NCI-H1417 (cell line): Measurements from ENCODE around the gene MPZL3.
"Not testable (repeated sequence)": the region's sequence is repeated elsewhere in the genome, so short reads cannot be mapped to it uniquely, and the experiment has no call there.

Source experiments
- DNase-seq, 3 experiments: peaks; one replicate each; lab custom pipeline; 2025; lab: John Stamatoyannopoulos, UW

MPZL3 gene

DNA sequence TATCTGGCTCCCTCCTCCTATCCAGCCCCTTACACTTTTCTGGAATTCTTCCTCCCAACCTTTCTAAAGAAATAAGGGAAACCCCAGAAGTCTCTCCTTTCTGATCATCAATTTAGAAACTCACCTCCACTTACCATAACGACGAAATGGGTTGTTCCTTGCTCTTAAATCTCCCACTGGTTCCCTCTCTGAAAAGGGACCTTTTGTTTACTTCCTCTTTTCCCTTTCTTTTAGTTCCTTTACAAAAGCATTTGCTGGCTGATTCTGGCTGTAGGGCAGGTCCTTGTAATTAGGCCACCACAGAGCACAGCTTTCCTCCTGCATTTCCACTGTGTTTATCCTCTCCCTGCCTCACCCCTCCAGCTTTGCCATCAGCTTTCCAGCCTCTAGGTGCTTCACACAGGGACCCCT lies 39.4 kb downstream of the MPZL3 start:
- DNase-seq, result peak in 1 of 3 experiments; percentile 40

- DNase-seq, result no peak
Measured at GRCh38 chr11:118212131-118212725, 39.9 kb downstream of the MPZL3 start.

DNA sequence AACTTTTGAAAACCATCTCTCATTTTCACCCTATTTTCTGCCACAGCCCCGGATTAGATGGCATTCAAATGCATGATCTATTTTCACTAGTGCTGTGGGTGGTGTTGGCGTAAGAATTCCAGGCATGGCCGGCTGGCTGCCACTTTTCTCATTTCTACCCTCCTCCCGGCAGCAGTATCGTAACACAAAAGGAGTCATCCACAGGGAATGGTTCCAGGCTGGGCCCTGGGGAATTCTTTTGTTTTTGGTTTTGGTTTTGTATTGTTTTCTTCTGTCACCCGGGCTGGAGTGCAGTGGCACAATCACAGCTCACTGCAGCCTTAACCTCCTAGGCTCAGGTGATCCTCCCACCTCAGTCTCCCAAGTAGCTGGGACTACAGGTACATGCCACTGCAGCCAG lies 41.2 kb downstream of the MPZL3 start:
- DNase-seq, result peak in 1 of 3 experiments; percentile 16

- DNase-seq, result no peak
Measured at GRCh38 chr11:118210323-118210722, 41.8 kb downstream of the MPZL3 start.

GRCh38 chr11:118209033-118209432 lies 43.1 kb downstream of the MPZL3 start:
- no peak for DNase-seq

- no peak for DNase-seq
Measured at GRCh38 chr11:118207079-118207478, 45.1 kb downstream of the MPZL3 start.

DNA sequence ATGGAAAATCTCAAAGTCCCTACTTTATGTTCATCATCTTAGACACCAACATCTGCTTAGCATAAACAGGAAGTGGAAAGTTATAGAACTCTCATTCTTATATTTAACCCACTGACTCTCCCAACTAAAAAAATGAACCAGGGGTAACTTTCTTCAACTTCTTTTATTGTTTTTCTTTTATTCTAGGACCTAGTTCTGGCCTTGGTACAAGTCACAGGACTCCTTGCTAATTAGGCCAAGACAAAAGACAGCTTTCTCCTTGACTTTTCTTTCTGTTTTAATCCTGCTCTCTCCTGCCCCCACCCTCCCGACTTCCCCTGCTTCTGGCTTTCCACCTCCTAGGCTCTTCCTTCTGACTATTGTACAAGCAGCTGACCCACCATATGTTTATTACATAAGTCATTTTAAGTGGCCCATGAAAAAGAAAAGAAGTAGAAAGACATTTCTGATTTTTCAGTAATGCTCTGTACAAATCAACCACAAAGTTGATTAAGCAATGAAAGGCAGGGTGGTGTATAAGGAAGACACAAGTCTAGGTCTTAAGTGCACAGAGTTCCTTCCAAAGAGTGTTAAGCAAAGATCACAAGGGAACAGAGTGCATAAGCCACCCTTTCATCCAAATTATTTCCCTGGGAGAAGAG lies 45.7 kb downstream of the MPZL3 start:
- no peak for DNase-seq

- DNase-seq, result no peak
Measured at GRCh38 chr11:118205606-118206378, 46.4 kb downstream of the MPZL3 start.

DNA sequence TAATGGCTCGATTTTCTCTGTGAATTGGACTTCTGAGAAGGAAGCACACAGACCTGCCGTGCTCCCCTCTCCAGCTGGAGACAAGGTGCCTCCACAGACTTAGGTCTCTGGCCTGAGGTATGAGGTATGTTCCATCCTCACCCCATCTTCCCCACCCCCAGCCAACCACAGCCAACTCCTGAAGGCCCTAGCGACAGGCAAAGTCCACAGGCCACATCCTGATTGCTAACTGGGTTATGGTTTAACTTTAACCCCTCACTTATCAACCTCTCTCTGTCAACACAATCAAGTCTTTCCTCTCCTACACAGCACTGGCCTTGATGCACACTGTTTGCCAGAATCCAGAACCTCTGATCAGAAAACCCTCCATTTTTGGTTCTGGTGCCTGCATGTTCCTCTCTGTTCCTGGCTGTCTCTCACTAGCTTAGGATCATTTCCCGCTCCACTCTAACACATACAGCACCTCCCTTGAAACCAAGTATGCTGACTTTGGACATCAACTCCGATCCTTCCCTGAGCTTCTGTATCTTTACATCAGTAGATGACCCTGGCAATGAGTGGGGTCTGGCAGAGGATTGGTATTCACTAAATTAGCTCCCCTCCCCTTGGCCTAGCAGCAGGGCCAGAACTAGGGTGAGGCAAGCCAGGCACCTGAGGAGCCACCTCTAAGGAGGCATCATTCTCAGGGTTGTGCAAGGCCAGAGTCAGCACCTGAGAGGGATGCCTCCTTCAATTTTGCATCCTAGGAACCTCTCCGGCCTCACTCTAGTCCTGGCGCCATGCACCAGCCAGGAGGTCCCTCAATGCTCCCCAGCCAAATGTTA lies 49.4 kb downstream of the MPZL3 start:
- DNase-seq, result no peak

- no peak for DNase-seq
Measured at GRCh38 chr11:118201966-118202365, 50.2 kb downstream of the MPZL3 start.

DNA sequence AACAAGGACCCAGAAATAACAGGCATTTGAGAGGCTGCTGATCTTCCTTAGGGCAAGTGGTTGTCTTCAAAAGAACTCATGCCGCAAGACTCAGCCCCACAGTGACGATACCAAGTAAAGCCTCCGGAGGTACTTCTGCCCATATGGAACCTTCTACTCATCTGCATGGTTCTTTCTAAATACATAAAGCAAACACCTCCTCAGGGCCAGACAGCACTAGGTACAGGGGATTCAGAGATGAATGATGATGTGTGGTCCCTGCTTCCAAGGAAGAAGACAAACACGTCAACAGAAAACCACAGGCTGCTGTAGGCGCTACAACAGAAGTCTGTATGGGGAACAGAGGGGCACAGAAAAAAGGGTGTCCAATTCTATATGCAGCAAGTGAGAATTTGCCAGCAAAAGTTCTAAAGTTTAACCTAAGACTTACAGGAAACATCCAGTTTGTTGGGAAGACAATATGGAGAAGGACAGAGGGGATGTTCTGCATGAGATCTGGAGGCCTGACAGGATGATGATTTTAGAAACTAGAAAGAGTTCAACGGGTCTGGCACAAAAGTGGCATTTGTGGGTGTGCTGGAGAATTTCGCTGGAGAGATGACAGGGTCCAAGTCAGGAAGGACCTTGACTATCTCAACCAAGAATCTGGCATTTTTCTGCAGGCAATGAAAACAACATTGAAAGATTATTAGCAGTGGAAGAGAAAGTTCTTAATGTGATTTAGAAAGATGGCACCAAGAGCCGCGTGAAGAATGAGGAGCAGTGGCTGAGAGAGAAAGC lies 51.1 kb downstream of the MPZL3 start:
- no peak for DNase-seq

GRCh38 chr11:118200497-118200896 lies 51.7 kb downstream of the MPZL3 start:
- no peak for DNase-seq

DNA sequence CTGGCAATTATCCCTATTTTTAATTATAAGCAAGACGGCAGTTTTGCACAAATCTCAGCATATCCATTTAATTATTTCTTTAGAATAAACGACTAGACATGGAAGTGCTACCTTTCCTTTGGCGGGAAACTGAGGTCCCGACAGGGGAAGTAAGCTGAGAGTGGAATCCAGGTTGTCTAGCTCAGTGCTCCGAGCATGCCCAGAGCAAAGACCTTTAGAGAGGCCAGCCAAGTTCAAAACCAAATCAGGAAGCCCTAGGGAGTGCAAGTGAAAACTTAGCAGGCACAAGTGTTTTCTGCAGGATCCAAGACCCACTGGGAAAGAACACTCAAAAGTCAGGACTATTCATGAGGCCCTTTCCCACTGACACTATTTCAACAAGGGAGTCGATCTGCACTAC lies 53.0 kb downstream of the MPZL3 start:
- DNase-seq, result no peak

DNA sequence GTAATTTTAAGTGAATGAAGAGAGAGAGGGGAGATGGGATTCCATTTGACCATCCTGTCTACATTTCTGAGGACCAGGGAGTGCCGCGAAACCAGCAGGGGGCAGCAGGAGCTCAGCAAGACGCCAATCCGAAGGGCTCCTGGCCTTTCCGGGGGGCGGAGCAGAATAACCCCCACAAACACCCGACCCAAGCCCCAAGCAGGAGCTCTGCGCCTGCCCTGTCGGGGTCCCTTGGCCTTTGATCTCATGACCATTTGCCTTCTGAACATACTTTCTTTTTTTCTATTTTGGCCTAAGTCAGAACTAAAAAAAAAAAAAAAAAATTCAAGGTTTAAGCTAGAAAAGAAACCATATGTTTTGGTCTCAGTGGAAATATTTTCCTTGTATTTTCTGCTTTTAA lies 53.8 kb downstream of the MPZL3 start:
- DNase-seq, result peak; percentile 55 to 76 (median 58)

DNA sequence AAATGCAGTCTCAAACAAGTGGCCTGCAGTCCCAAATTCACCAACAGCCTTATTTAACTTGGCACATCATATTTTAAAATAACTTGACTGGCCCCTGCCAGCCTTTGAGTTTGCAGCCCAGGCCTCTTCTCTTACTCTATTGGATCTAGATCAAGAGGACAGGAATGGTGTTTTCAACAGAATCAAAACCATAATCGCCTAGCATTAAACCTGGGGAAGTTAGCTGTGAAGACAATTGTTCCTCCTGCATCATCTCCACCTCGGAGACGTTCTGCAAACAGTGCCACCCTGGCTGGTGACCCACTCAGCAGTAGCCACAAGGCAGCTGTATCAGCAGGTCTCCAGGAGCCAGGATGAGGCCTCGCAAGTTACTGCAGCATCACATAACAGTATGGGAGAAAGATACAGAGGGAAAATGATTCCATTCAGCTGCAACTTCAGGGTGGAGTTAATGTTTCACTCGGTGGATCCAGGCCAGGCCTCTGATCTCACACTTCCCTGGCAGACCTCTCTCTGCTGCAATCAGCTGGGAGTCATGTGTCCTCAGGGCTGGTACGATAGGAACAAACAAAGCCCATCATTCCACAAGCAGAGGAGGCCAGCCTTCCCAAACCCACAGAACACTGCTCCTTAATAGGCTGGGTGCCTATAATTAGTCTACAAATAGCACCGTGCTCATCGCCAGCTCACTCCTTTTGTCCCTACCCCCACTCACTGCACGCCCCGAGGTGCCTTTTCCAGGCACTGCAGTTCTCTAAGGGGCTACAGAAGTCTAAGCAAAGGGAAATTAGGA lies 57.1 kb downstream of the MPZL3 start:
- peak in 2 of 3 experiments; percentile 82 to 95 for DNase-seq

DNA sequence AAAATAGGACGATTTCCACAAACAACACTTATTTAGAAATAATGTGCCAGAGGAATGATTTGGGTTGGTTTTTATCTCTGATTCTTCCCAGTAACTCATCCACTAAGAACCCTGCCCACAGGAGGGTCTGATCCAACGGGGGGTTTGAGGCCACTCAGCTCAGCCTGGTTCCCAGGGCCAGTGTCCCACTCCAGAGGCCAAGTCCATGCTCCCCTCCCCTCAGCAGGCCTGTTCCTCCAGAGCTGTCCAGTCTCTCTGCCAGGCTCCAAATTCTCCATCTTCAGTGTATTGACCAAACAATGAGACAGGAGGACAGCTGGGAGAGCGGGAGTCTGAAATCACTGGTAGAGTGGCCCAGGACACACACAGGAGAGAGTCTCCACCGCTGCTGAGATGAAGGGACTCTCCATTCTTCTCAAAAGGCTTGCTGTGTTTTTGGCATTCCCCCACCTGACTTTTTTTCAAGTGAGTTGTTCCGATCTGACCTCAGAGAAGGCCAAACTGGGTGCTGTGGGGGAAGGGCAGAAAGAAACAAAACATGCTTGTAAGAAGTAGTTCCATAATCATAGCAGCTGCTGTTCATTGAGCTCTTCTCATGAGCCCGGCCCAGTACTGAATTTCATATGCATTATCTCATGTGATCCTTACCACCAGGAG lies 58.1 kb downstream of the MPZL3 start:
- peak in 1 of 3 experiments; percentile 44 for DNase-seq

DNA sequence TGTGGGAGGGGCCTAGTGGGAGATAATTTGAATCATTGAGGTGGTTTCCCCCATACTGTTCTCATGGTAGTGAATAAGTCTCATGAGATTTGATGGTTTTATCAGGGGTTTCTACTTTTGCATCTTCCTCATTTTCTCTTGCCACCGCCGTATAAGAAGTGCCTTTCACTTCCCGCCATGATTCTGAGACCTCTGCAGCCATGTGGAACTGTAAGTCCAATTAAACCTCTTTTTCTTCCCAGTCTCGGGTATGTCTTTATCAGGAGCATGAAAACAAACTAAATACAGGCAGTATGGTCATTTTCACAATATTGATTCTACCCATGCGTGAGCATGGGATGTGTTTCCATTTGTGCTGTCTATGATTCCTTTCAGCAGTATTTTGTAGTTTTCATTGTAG lies 59.3 kb downstream of the MPZL3 start:
- DNase-seq, result not testable (repeated sequence)

DNA sequence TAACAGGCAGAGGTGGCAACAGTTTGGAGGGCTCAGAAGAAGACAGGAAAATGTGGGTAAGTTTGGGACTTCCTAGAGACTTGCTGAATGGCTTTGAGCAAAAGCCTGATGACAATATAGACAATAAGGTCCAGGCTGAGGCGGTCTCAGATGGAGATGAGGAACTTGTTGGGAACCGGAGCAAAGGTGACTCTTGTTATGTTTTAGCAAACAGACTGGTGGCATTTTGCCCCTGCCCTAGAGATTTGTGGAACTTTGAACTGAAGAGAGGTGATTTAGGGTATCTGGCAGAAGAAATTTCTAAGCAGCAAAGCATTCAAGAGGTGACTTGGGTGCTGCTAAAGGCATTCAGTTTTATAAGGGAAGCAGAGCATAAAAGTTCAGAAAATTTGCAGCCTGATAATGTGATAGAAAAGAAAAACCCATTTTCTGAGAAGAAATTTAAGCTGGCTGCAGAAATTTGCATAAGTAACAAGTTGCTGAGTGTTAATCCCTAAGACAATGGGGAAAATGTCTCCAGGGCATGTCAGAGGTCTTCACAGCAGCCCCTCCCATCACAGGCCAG lies 61.1 kb downstream of the MPZL3 start:
- not testable (repeated sequence) for DNase-seq

GRCh38 chr11:118186346-118187107 lies 65.6 kb downstream of the MPZL3 start:
- no peak for DNase-seq
